SK-N-SH (cell line): ENCODE data around the gene IAPP.

ENCODE experiments used
- CHD2 ChIP-seq: fragments of 150-350 bp; IDR thresholded peaks from 2 replicates; pipeline ENCODE4 v1.6.1; 2018; ENCODE audit warnings: low read length; ENCODE audit not compliant: partially characterized antibody
- CTCF ChIP-seq: fragments of 200-600 bp; sonication (generic); IDR thresholded peaks from 2 replicates; pipeline ENCODE4 v1.6.1; 2017; ENCODE audit warnings: antibody characterized with exemption, mild to moderate bottlenecking, moderate library complexity
- EP300 ChIP-seq, 2 experiments: IDR thresholded peaks; 2 replicates each; pipeline versions ENCODE4 v1.4.0 to v1.6.1; 2012; ENCODE audit warnings: borderline replicate concordance in 1 of 2, low read depth in 1 of 2, low read length in 1 of 2
- EZH2phosphoT487 ChIP-seq: fragments of 200-600 bp; sonication (generic); IDR thresholded peaks from 2 replicates; pipeline ENCODE4 v1.6.1; 2017; ENCODE audit warnings: low read depth, mixed run types, mild to moderate bottlenecking, antibody characterized with exemption, moderate library complexity, borderline replicate concordance
- GABPA ChIP-seq: IDR thresholded peaks from 2 replicates; pipeline ENCODE4 v1.4.0; 2012; ENCODE audit warnings: low read depth, mild to moderate bottlenecking
- PBX3 ChIP-seq: IDR thresholded peaks from 2 replicates; pipeline ENCODE4; 2012
- POLR2AphosphoS5 ChIP-seq: IDR thresholded peaks from 2 replicates; pipeline ENCODE4 v1.6.1; 2012; ENCODE audit warnings: low read depth, low read length
- RAD21 ChIP-seq: IDR thresholded peaks from 2 replicates; pipeline ENCODE4 v1.6.1; 2012; ENCODE audit warnings: mild to moderate bottlenecking, low read length
- SMC3 ChIP-seq: IDR thresholded peaks from 2 replicates; pipeline ENCODE4 v1.6.1; 2012; ENCODE audit warnings: low read depth, low read length, improper control_type of control experiment
- TAF1 ChIP-seq: IDR thresholded peaks from 2 replicates; pipeline ENCODE4 v1.6.1; 2012; ENCODE audit warnings: low read depth, mild to moderate bottlenecking, low read length, moderate library complexity, borderline replicate concordance
- TCF12 ChIP-seq: IDR thresholded peaks from 2 replicates; pipeline ENCODE4 v1.4.0; 2012
- TF ChIP-seq, protein P1 (sequence below): fragments of 150-350 bp; IDR thresholded peaks from 2 replicates; pipeline ENCODE4 v1.6.1; 2017; ENCODE audit warnings: antibody characterized with exemption, low read length, low read depth, borderline replicate concordance

DNA sequence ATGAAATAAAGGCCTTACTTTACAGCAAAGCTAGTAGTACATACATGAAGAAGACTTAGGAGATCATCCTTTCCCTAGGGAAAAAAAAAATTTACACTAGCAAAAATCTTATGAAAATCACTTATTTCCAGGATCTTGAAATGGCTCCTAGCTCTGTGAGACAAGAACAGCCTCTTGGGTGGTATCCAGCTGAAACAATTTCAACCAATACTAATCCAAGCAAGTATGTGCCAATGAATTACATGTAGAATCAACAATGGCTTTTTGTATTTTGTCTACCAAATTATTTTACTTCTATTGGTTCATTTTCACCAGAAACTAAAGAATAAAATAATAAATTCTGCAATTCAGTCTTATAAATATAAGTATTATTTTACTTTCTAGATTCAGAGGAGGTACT is 35.2 kb upstream of the IAPP start:
- TF ChIP-seq EZH2phosphoT487 (no peak), TCF12 (no peak), CTCF (no peak), EP300 (IDR thresholded peaks at IDR 0.05; ENCODE audit: borderline replicate concordance in 1 of 2, low read depth in 1 of 2, low read length in 1 of 2) (no peak), CHD2 (no peak), TAF1 (no peak), POLR2AphosphoS5 (no peak), PBX3 (no peak), GABPA (no peak), RAD21 (no peak), SMC3 (no peak)
- TF ChIP-seq, protein P1, sequence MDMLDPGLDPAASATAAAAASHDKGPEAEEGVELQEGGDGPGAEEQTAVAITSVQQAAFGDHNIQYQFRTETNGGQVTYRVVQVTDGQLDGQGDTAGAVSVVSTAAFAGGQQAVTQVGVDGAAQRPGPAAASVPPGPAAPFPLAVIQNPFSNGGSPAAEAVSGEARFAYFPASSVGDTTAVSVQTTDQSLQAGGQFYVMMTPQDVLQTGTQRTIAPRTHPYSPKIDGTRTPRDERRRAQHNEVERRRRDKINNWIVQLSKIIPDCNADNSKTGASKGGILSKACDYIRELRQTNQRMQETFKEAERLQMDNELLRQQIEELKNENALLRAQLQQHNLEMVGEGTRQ = no peak
